Tongue (tissue), 2 donors: ENCODE data around the gene PI4KB. TPM values are rescaled to one million over a fixed set of nuclear protein-coding genes. Genes with fewer than 3 reads are reported as not detected.
"Not testable (repeated sequence)": the region's sequence is repeated elsewhere in the genome, so short reads cannot be mapped to it uniquely, and the experiment has no call there.

Source experiments
- DNase-seq: peaks from one replicate; pipeline ENCODE4 v3.0.0-alpha.2; 2015
- total RNA-seq: library from RNA; depleted of rRNA; stranded (reverse); fragments of >200 nt; gene quantifications from one replicate; pipeline ENCODE4 v1.2.3, GENCODE V29; 2014

The PI4KB gene
- total RNA-seq: 61.9 TPM

DNA sequence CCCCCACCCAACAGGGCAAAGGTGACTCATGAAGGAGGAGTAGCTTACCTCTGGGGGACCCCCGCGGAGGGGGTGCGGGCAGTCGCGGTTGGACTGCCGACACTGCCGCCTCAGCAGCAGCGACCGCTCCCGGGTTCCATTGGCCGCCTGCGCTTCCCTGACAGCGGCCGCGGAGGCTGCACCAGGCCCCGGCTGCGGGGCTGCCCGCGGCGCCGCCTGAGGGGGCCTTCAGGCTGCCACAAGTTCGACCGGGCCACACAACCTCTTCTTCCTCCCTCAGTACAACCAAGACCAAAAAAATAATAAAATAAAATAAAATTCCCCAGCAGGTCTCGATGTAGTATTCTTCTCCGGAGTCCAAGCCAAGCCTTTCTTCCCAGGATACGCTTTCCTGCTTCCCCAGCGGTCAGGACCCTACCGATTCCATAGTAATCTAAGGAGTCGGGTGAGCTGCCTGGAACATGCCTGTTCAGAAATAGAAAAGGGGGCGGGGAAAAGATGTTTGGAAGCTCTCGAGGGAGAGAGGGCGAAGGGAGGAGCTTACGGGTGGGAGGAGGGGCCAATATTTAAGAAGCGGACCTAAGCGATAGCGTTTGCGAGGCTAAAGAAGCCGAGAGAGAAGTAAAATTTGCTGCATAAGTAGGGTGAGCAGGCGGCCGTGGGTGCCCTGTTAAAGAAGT is at the start of gene PI4KB:
TSS of gene PI4KB (minus strand) at position 194 of the 680 bp plus-strand sequence. CDS start 10,935 bp downstream, outside the sequence.
- DNase-seq: peak; percentile 99

DNA sequence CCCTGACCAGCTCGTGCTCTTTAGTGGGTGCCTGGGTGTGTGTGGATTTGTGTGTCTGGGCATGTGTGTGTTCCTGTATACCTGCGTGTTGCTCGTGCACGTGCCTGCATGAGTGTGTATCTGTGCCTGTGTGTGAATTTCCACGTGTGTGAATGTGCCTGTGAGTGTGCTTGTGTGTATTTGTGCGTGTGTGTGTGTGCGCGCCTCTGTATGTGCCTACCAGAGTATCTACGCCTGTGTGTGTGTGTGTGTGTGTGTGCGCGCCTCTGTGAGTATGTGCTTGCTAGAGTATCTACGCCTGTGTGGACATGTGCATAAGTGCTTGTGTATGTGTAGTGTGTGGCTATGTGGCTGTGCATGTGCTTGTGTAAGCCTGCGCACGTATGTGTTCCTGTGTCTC is 46.0 kb upstream of the PI4KB start:
- no peak for DNase-seq

DNA sequence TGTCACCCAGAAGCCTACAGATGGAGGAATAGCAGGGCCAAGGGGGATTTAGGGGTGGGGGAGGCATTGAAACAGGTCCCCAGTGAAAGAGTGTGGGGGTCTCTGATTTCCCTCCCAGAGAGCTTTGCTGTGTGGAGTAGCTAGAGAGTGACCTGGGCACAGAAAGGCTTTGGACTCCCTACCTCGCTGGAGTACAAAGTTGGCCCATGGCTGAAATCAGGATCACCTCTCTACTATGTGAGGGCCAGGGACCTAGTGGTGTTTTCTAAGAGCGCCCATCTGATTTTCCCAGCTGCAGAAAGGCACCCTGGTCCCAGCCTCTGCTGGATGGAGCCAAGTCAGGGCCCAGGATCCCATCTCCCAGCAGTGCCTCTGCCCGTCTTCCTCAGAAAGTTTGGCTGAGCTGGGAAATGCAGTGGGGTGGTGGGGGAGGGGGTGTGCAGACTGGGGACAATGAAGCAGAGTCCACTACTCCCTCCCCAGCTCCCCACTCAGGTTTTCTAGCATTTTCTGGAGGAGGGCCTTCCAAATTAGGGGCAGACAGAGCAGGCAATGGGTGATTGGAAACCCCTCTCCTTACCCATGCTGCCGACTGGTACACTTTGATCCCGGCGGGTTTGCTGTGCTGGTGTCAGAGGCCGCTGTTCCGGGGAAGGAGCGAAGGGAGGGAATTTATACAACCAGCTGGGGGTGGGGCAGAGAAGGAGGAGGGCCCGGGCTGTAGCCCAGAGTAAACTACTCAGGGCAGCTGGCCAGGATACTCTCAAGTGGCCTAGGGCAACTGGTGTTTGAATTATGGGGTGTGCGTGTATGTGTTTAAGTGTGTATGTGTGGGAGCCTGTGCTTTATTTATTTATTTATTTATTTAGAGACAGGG is 45.1 kb upstream of the PI4KB start, which contains the start of gene SELENBP1:
TSS of gene SELENBP1 (minus strand) at position 648 of the 877 bp plus-strand sequence. CDS start at position 584, 64 bp downstream.
- DNase-seq: peak; percentile 93

DNA sequence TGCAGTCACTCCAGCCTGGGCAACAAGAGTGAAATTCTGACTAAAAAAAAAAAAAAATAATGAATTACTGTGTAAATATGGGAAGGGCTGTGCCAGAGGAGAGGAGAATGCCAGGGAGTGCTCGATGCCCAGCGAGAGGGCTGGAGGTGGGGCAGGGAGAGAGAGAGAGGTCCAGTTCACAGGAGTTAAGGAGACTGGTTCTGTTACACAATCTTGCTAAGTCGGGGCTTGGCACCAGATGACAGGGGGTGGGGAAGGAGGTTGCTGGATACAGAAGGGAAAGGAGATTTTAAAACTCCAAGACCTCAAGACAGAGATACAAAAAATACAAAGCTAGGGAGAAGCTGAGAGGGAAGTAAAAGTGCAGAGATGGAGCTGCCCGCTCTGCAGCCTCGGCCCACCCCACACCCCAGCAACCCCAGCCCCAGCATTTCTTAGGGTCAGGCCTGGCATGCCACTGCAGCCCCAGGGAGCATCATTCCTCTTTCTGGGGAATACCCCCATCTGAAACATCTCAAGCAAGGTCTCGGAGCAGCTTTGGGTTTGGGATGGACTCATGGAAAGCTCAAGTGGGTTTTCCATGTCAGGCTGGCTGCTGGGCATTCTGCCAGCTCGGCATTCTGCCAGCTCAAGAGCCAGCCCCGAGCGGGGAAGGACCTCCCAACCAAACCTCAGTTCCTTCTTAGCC is 44.3 kb upstream of the PI4KB start:
- peak; percentile 92 for DNase-seq

DNA sequence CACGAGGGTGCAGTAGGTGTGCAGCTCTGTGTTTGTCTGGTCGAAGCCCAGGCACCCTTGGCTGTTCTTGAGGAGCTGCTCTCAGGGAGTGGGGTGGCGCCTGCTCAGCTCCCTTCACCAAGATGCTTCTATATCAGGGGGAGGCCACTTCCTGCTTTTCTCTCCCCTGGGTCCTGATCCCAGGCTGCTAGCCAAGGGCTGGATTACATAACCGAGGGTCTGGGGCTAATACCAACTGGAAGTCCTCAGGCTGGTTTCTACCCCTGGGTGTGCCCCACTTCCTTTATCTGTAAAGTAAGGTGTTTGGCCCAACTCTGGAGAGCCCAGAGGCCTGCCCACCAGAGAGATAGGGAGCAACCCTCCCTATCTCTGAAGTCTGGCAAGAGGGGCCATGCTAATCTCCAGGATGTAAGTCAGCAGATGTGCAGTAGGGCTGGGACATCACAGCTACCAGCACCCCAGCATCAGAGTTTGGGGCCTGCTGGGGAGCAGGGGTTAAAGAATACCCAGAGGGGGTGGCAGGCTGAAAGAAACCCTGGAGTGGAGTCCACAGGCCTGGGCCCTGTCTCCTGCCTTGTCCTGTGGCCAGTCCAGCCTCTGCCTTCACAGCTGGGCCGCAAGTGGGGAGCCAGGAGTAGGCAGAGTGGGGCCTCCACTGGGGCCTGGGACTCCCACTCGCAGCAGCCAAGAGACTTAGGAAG is 43.1 kb upstream of the PI4KB start:
- DNase-seq: peak; percentile 20

DNA sequence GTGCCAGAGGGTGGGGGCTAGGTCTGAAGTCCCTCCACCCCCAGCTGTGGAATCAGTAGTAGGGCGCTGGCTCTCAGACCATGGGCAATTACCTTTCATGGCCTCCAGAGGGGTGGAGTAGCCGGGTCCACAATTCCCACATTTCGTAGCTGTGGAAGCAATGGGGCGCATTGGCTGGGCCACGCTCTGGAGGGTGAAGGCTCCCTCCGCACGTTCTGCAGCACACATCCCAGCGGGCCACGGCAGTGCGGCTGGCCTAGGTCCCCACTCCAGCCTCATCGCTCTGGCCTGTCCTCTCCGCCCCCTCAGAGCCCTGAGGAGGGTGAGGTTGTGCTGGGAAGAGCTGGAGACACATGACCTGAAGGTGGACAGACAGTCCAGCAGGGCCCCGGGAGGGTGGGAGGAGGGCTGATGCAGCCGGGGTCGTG is 42.4 kb upstream of the PI4KB start:
- DNase-seq: no peak

DNA sequence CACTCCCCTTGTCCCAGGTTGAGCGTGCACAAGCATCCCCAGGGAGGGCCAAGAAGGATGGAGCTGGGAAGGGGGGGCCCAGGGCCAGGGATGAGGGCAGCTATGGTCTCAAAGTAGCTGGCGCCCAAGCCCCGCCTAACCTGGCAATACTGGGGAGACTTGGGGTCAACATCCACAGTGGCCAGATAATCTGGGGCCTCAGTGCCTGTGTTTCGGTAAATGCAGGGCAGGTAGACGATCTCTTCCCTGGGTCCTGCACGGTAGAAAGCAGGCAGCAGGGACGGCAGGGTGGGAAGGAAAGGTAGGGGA is 42.0 kb upstream of the PI4KB start:
- no peak for DNase-seq

DNA sequence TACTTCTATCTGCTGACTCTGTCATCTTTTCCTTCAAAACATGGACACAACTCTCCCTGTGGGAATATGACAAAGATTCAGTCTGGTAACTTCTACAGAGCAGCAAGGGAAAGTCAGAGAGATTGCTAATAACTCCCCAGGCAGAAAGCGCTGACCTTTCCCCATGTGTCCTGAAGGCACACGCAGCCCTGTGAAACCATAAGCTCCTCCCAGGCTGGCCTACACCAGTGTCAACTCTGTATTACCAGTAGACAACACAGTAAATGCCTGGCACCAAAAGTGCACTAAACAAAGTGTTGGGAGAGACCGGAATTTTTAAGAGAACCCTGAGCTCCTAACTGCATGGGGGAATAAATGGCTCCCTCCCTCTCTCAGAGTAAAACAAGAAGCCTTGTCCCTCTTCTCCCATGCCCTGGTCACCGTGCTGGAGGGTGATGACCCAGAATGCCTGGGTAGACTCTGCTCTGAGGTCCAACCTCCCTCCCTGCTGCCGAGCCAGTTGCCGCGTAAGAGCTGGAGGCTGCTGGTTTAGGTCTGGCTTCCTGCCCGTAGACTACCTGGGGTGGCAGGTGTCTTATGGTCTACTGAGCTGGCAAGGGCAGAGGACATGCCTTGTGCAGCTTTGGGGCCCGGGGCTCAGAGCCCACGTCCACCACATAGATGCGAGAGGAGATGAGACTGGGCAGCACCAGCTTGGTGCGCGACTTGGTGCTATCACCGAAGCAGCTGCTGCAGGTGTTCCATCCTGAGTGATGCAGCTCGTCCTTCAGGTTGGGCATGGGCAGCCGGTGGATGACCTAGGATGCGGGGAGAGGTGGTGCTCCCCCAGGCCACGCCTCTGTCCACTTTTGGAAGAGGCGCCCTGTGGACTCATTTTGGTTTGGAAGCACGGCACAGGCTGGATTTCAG is 41.4 kb upstream of the PI4KB start:
- no peak for DNase-seq

DNA sequence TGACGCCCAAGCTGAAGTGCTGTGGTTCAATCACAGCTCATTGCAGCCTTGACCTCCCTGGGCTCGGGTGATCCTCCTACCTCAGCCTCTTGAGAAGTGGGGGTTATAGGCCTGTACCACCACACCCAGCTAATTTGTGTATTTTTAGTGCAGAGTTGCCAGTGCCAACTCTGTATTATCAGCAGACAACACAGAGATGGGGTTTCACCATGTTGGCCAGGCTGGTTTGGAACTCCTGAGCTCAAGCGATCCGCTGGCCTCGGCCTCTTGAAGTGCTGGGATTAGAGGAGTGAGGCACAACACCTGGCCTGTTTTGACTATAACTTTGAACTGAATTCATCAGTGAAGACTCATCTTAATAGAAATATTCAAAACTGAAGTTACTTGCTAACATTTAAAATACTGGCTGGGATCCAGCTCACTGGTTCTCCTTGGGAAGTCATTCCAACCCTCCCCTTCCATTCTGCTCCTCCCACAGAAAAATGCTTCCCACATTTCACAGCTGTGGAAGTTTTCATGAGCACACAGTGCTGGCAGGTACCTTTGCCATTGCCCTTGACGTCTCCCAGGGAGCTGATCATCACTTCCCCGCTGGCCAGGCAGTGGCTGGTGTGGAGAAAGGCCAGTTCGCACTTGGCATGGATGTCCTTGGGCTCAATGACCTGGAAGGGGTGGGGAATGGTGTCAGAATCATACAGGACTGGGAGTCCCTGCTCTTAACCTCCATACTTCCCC is 40.6 kb upstream of the PI4KB start:
- peak; percentile 49 for DNase-seq

DNA sequence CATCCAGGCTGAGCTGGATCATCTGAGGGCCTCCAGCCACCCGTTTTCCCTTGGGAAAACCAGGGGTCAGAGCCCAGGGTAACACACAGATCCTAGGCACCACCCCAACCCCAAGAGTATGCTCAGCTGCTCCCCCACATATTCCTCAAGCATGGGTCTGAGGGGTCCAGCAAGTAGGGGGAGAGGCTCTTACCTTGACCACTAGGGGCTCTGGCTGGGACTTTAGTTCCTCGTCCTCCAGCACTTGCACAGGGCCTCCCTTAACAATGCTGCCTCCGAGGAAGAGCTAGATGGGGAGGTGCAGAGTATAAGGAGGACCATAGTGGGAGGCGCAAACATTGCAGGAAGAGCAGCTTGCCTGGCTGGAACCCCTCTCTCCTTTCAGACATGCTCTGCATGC is 37.8 kb upstream of the PI4KB start:
- no peak for DNase-seq

DNA sequence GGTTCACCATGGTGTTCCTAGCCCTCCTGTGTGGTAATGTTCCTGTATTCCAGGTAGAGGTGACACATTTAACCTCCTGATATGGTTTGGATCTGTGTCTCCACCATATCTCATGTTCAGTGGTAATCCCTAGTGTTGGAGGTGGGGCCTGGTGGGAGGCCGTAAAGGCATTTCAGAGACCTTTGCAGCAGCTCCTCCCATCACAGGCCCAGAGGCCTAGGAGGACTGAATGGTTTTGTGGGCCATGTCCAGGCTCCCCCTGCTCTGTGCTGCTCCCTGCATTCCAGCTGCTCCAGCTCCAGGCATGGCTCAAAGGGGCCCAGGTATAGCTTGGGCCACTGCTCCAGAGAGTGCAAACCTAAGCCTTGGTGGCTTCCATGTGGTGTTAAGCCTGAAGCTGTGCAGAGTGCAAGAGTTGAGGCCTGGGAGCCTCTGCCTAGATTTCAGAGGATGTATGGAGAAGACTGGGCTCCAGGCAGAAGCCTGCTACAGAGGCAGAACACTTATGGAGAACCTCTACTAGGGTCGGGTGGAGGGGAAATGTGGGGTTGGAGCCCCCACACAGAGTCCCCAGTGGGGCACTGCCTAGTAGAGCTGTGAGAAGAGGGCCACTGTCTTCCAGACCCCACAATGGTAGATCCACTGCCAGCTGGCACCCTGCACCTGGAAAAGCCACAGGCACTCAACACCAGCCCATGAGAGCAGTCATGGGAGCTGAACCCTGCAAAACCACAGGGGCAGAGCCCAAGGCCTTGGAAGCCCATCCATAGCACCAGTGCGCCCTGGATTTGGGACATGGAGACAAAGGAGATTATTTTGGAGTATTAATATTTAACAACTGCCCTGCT is 35.3 kb upstream of the PI4KB start:
- no peak for DNase-seq

DNA sequence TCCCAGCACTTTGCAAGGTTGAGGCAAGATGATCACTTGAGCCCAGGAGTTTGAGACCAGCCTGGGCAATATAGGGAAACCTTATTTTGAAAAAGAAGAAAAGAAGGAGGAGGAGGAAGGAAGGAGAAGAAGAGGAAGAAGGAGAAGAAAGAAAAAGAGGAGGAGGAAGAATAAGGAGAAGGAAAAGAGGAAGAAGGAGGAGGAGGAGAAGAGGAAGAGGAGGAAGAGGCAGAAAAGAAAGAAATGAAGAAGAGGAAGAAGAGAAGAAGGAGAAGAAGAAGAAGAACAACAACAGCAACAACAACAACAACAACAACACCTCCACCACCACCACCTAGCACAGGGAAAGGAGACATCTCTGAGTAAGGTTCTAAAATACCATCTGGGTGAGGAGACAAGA is 34.7 kb upstream of the PI4KB start:
- no peak for DNase-seq

DNA sequence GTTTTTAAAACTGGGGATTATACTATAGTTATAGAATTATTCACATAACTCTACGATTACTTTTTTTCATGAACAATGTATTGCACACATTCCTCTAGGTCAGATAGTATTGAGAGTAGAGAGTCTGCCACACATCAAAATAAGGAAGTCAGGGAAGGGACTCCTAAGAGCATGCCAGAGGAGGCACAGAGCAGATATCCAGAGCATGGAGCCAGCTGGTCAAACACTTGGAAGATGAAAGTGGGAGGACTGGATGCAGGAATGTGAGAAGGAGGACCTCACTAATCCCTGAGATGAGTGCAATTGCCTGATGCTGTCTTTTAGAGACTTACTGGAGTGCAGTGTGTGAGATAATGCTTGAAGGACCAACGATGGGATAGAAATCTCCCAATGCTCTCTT is 29.5 kb upstream of the PI4KB start:
- DNase-seq: peak; percentile 32

DNA sequence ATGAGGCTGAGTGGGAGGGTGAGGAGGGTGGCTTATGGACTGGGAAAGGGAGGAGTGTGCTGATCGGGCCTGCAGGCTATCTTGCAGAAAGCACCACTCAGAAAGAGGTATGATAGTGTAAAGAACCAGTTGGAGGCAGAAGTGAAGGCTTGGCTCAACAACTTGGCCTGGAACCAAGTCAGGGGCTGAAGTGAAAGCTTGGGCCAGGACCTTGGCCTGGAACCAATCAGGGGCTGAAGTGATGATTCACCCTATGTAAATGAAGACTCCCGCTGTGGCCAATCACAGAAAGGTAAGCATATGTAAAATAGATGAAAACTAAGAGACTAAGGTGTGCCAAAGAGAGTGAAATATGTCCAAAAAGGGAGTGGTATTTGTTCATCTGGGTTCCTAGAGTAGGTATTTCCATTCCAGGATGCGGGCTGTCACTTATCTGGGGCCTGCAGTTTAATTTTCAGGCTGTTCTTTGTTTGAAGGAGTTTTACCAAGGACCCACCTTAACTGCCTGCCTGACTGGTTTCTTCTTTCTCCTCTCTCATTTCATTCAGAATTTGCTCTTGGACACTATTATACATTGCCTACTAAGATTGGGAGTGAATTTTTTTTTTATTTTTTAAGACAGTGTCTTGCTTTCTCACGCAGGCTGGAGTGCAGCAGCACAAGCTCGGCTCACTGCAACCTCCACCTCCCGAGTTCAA is 25.0 kb upstream of the PI4KB start:
- no peak for DNase-seq

DNA sequence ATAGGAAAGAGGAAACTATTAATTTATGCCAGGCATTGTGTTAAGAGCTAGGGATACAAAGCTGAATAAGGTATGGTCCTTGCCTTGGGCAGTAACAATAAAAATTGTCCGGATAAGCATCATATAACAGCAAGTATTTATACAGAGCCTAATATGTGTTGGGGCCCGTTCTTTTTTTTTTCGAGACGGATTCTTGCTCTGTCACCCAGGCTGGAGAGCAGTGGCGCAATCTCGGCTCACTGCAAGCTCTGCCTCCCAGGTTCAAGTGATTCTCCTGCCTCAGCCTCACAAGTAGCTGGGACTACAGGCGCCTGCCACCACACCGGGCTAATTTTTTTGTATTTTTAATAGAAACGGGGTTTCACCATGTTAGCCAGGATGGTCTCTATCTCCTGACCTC is 23.1 kb upstream of the PI4KB start:
- DNase-seq: not testable (repeated sequence)

DNA sequence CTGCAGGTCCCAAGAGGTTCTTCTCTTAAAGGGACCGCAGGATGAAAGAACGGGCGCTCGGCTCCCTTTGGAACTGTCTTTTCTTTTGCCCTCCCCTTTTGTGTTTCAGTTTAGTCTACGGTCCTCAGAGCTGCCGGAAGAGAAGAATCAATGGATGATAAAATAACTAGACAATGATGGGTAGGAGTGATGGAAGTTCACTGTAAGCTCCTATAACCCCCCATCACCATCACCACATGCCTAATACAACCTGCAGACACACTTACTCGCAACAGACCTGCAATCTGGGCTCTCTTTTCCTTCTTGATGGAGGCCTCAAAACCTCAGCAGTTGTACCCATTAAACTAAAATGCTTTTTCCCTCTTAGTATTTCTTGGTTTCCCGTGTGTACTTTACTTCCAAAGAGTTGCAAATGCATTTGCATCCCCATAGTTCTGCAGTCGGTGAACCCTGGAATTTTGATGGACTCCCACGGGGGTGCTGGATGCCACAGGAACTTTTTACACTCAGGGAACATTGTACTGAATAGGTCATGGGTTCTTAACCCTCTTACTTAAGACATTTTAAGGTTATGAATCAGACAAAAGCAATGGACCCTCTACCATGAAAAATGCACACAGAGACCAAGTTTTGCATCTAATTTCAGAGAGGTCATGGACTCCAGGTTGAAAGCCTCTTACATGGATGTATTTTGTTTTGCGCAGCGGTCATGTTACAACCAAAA is 20.5 kb upstream of the PI4KB start:
- no peak for DNase-seq

DNA sequence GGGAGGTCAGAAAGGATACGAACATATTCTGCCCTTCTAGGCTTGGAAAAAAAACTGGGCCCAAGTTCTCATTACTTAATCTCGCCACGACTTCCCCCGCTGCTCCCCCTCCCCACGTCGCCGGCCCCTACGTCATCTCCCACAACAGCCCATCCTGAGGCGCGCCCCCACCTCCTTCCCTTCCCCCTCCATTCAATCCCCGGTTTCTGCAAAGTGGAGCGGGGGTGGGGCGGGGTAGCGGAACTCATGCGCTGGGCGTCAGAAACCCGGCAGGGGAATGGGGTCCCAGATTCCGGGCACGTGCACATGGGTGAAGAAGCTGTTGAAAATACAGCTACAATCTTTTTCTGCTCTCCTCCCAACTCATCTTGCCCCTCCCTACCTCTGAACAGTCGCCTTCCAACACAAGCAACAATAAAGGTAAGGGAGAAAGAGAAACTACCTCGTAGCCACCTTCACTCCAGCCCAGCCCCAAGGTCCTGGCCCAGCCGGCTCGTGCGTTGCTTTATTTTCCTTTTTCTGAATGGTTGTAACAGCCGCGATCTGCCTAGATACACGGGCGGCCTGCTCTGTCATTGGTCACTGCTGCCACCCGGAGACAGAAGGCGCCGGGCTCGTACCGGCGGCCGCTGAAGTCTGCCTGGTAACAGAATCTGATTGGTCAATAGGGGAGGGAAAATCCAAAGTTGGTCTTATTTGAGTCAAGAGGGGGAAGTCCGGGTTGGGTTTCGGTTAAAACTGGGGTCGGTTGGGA is 19.7 kb upstream of the PI4KB start, which contains the start of gene RFX5:
TSS of gene RFX5 (minus strand) at position 484 of the 754 bp plus-strand sequence. CDS start 932 bp downstream, outside the sequence.
- peak; percentile 99 for DNase-seq
